GM13976 (cell line): ENCODE results near the gene GNG3.
"Not testable (repeated sequence)": the region's sequence is repeated elsewhere in the genome, so short reads cannot be mapped to it uniquely, and the experiment has no call there.

ENCODE experiments used
- DNase-seq: peaks from one replicate; pipeline ENCODE4 v3.0.0; 2012; ENCODE audit warnings: low spot score
- in situ Hi-C: fragments of 300-500 bp; cut with MboI; formaldehyde crosslinking; loops from one replicate; pipeline ENCODE4 v1.12.0; 2022; ENCODE audit warnings: low sequenced_read_pairs, mixed read lengths, inconsistent platforms; ENCODE audit not compliant: unreplicated experiment
- TF ChIP-seq, protein P1 (sequence below): IDR thresholded peaks from 2 replicates; pipeline ENCODE4 v1.5.1; 2012; ENCODE audit warnings: borderline replicate concordance, mild to moderate bottlenecking; ENCODE audit not compliant: insufficient read depth; ENCODE audit errors: extremely low read depth, missing control alignments, control extremely low read depth

GNG3 gene

GRCh38 chr11:62669420-62670161 lies 37.9 kb upstream of the GNG3 start:
- TF ChIP-seq, protein P1, sequence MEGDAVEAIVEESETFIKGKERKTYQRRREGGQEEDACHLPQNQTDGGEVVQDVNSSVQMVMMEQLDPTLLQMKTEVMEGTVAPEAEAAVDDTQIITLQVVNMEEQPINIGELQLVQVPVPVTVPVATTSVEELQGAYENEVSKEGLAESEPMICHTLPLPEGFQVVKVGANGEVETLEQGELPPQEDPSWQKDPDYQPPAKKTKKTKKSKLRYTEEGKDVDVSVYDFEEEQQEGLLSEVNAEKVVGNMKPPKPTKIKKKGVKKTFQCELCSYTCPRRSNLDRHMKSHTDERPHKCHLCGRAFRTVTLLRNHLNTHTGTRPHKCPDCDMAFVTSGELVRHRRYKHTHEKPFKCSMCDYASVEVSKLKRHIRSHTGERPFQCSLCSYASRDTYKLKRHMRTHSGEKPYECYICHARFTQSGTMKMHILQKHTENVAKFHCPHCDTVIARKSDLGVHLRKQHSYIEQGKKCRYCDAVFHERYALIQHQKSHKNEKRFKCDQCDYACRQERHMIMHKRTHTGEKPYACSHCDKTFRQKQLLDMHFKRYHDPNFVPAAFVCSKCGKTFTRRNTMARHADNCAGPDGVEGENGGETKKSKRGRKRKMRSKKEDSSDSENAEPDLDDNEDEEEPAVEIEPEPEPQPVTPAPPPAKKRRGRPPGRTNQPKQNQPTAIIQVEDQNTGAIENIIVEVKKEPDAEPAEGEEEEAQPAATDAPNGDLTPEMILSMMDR = no peak
- in situ Hi-C loops = no loop called here
- no peak for DNase-seq

DNA sequence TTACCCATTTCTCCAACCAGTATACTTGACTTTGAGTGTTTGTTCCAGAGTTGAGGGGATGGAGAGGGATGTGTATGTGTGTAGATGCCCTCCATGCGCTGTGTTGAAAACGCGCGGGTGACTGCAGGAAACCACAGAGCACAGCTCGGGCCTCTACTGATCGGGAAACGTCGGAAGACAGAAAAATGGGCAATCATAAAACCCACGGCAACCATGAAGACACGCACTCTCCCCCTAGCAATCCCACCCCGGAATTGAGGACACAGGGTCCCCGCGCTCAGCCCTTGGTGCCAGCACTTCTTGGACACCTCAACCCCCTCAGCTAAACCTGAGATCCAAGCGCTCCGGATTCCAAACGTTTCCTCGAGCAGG lies 36.3 kb upstream of the GNG3 start:
- TF ChIP-seq, protein P1 = no peak
- in situ Hi-C loops = no loop called here
- DNase-seq = no peak

DNA sequence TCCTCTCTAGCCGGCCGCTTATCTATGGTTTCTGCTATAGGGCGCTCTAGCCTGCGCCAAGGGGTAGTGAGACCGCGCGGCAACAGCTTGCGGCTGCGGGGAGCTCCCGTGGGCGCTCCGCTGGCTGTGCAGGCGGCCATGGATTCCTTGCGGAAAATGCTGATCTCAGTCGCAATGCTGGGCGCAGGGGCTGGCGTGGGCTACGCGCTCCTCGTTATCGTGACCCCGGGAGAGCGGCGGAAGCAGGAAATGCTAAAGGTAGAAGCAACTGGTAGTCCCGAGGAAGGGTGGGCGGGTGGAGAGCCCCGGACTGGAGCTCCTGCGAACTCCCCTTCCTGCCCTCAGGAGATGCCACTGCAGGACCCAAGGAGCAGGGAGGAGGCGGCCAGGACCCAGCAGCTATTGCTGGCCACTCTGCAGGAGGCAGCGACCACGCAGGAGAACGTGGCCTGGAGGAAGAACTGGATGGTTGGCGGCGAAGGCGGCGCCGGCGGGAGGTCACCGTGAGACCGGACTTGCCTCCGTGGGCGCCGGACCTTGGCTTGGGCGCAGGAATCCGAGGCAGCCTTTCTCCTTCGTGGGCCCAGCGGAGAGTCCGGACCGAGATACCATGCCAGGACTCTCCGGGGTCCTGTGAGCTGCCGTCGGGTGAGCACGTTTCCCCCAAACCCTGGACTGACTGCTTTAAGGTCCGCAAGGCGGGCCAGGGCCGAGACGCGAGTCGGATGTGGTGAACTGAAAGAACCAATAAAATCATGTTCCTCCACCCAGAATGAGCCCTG lies 35.7 kb upstream of the GNG3 start, which contains the start of the genes LBHD1 and UQCC3:
Gene LBHD1, minus strand, starts transcription at position 660 of the 782 bp plus-strand sequence. CDS start 2,236 bp downstream, outside the sequence.
Gene UQCC3, plus strand, starts transcription at position 66 of the 782 bp plus-strand sequence. Its CDS starts 73 bp downstream, at position 139.
- TF ChIP-seq, protein P1 = no peak
- in situ Hi-C loops = no loop called here

DNA sequence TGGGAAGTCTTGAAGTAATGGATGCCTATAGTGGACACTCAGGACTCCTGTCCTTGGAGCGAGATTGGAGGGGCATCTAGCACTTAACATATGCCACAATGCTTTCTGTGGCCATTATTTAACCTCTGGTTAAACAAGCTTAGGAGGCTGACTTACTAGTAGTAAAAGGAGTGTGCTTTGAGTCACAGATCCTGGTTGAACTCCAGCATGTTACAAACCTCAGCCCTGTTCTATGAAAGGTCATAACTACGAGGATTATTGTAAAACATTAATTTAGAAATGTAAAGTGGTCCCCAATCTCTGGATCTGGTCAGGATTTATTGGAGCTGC lies 34.3 kb upstream of the GNG3 start:
- no peak for DNase-seq
- in situ Hi-C loops = no loop called here
- TF ChIP-seq, protein P1 = no peak

More for the DNA sequence above, 35.7 kb upstream of the GNG3 start, which contains the start of the genes LBHD1 and UQCC3:
- DNase-seq = peak; percentile 91

- in situ Hi-C loops, DNase-seq: not testable (repeated sequence)
These were observed 32.1 kb upstream of the GNG3 start for GRCh38 chr11:62675415-62675814.

- in situ Hi-C loops = no loop called here
- no peak for DNase-seq
- TF ChIP-seq, protein P1 = no peak
These were observed 30.8 kb upstream of the GNG3 start for GRCh38 chr11:62676698-62677097.

GRCh38 chr11:62677156-62677555 lies 30.3 kb upstream of the GNG3 start:
- in situ Hi-C loops = no loop called here

More at GRCh38 chr11:62677156-62677555, 30.3 kb upstream of the GNG3 start:
- DNase-seq = no peak
- TF ChIP-seq, protein P1 = no peak
